Activated CD4-positive, alpha-beta memory T cell treated with anti-CD3 and anti-CD28 coated beads for 36 hours (primary cell): ENCODE measurements around the gene F10. TPM values are rescaled to one million over a fixed set of nuclear protein-coding genes. Genes with fewer than 3 reads are reported as not detected.
"Not testable (repeated sequence)": the region's sequence is repeated elsewhere in the genome, so short reads cannot be mapped to it uniquely, and the experiment has no call there.

Experiments
- CTCF ChIA-PET: fragments of 350-600 bp; sonication (Branson Sonifier 250); formaldehyde crosslinking; loops from one replicate; lab custom pipeline; 2021; ENCODE audit warnings: antibody characterized with exemption, inconsistent platforms; lab: Charles Lee
- POLR2A ChIA-PET: fragments of 350-600 bp; sonication (Branson Sonifier 250); formaldehyde crosslinking; loops from one replicate; lab custom pipeline; 2021; ENCODE audit warnings: antibody characterized with exemption; lab: Charles Lee
- DNase-seq: peaks from one replicate; pipeline ENCODE4 v3.0.0-alpha.2; 2020
- H3K27ac Mint-ChIP-seq: one replicate; pipeline ENCODE4 v1.8.0; 2021; ENCODE audit warnings: mixed read lengths
- H3K27me3 Mint-ChIP-seq: one replicate; pipeline ENCODE4 v1.8.0; 2021; ENCODE audit warnings: mixed read lengths
- H3K36me3 Mint-ChIP-seq: one replicate; pipeline ENCODE4 v1.8.0; 2021; ENCODE audit warnings: mixed read lengths
- H3K4me1 Mint-ChIP-seq: one replicate; pipeline ENCODE4 v1.8.0; 2021; ENCODE audit warnings: low read depth, mixed read lengths
- H3K4me3 Mint-ChIP-seq: one replicate; pipeline ENCODE4 v1.8.0; 2021; ENCODE audit warnings: mild to moderate bottlenecking, mixed read lengths
- H3K9me3 Mint-ChIP-seq: one replicate; pipeline ENCODE4 v1.8.0; 2021; ENCODE audit warnings: mixed read lengths
- intact Hi-C: fragments of 100-400 bp; cut with micrococcal nuclease; formaldehyde crosslinking; loops from one replicate; pipeline ENCODE4 v1.15.1; 2023
- total RNA-seq, 2 experiments: library from RNA; stranded (reverse); gene quantifications; one replicate each; pipeline ENCODE4 v1.2.3, GENCODE V29; 2021

F10 gene
- total RNA-seq, 2 experiments from 2014 or later = not detected

DNA sequence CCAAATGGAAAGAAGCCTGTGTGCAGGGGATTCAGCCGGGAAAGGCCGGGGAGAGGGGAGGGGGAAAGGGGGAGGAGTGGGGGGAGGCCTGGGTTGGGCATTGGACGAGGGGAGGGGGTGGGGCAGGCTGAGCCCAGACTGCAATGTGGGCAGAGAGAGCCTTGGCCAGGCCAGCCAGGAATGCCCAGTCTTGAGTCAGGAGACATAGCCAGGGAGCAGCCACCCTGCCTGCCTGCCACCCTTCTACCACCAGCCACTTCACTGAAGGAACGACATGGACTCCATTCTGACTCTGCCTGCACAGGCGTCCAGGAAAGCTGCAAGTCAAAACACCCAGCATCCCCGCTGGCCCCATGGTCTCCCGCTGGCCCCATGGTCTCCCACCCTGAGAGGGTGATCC is 36.3 kb downstream of the F10 start:
- no peak for DNase-seq
- peaks cover 17% of the 10 kb centered on the region for H3K9me3 Mint-ChIP-seq
- H3K36me3 Mint-ChIP-seq = peaks cover 4% of the 10 kb centered on the region
- H3K4me3 Mint-ChIP-seq = no peak overlapping the region
- no peaks in the 10 kb centered on the region for H3K27me3 Mint-ChIP-seq
- no peak overlapping the region for H3K27ac Mint-ChIP-seq
- POLR2A ChIA-PET = no interaction called here
- peaks cover 7% of the 10 kb centered on the region for H3K4me1 Mint-ChIP-seq
- CTCF ChIA-PET = no interaction called here
- intact Hi-C loops = loop anchor here (10.0 kb wide), 1 partner anchor 194 kb away; the partner anchor contains the start of gene MCF2L

DNA sequence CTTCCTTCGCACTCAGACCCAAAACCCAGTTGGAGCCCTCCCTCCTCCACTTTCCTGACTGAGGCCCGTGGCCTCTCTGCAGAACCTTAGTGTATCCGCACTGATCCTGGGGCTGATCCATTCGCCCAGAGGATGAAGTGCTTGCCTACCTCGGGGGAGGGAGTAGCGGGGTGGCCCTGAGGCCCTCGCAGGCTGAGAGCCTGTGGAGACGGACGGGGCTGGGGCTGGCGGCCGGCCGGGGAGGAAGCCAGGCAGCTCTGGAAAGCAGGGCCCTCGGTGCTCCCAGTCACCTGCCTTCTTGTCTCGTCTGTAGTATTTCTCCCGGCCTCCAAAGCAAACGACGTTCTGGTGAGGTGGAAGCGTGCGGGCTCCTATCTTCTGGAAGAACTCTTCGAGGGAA is 37.1 kb downstream of the F10 start:
- no peak for DNase-seq
- Mint-ChIP-seq H3K4me3 (no peak overlapping the region), H3K27me3 (no peaks in the 10 kb centered on the region), H3K4me1 (peaks cover 7% of the 10 kb centered on the region), H3K36me3 (peaks cover 4% of the 10 kb centered on the region), H3K9me3 (peaks cover 17% of the 10 kb centered on the region), H3K27ac (no peak overlapping the region)
- CTCF ChIA-PET = no interaction called here
- POLR2A ChIA-PET = no interaction called here
- intact Hi-C loops = loop anchor here (10.0 kb wide), 1 partner anchor 195 kb away; the partner anchor contains the start of gene MCF2L

DNA sequence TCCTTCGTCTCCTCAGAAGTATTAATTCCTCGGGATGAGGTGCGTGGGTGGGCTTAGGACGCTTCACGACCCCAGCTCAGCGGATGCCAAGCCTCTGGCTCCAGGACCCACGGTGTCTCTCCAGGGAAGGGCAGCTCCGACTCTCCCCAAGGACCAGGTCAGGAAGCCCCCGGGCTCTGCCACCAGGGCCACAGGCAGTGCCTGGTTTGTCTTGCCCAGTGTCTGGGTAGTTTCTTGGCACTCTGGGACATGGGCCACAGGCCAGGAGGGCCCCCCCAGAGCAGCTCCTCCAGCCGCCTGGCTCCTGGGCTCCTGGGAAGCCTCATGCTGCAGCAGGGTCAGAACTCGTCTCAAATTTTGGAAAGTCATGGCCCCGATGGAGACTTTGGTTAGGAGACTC is 38.4 kb downstream of the F10 start:
- peak overlapping the region; percentile 54 for H3K27ac Mint-ChIP-seq
- peaks cover 5% of the 10 kb centered on the region for H3K9me3 Mint-ChIP-seq
- POLR2A ChIA-PET = no interaction called here
- H3K4me1 Mint-ChIP-seq = peaks cover 14% of the 10 kb centered on the region
- peak overlapping the region; percentile 29 for H3K4me3 Mint-ChIP-seq
- DNase-seq = no peak
- intact Hi-C loops = no loop called here
- CTCF ChIA-PET = no interaction called here
- no peaks in the 10 kb centered on the region for H3K27me3 Mint-ChIP-seq
- H3K36me3 Mint-ChIP-seq = no peaks in the 10 kb centered on the region

DNA sequence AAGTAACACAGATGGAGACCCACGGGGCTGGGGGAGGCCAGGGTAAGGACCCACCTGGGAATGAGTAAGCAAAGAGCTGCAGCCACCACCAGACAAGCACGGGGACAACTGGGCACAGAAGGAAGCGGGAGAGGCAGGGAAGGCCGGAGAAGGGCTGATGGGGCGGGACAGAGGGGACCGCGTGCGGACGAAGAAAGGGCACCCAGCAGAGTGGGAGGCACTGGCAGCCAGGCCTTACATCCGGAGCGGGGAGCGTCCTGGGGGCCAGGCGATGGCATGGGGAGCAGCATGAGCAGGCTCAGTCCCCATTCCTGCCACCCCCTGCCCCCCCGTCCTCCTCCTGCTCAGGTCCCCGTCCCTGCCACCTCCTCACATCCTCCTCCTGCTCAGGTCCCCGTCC is 38.8 kb downstream of the F10 start:
- peaks cover under 1% of the 10 kb centered on the region for H3K9me3 Mint-ChIP-seq
- CTCF ChIA-PET = no interaction called here
- H3K27ac Mint-ChIP-seq = peak overlapping the region; percentile 54
- no peaks in the 10 kb centered on the region for H3K36me3 Mint-ChIP-seq
- intact Hi-C loops = no loop called here
- H3K27me3 Mint-ChIP-seq = no peaks in the 10 kb centered on the region
- peaks cover 18% of the 10 kb centered on the region for H3K4me1 Mint-ChIP-seq
- POLR2A ChIA-PET = no interaction called here
- peak overlapping the region; percentile 29 for H3K4me3 Mint-ChIP-seq
- DNase-seq = no peak

DNA sequence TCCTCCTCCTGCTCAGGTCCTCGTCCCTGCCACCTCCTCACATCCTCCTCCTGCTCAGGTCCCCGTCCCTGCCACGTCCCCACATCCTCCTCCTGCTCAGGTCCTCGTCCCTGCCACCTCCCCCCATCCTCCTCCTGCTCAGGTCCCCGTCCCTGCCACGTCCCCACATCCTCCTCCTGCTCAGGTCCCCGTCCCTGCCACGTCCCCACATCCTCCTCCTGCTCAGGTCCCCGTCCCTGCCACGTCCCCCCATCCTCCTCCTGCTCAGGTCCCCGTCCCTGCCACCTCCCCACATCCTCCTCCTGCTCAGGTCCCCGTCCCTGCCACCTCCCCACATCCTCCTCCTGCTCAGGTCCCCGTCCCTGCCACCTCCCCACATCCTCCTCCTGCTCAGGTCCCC is 39.4 kb downstream of the F10 start:
- H3K27me3 Mint-ChIP-seq, POLR2A ChIA-PET, intact Hi-C loops, CTCF ChIA-PET, H3K4me3 Mint-ChIP-seq, H3K27ac Mint-ChIP-seq, H3K36me3 Mint-ChIP-seq, H3K9me3 Mint-ChIP-seq: not testable (repeated sequence)
- DNase-seq = peak; percentile 36
- peaks cover 18% of the 10 kb centered on the region for H3K4me1 Mint-ChIP-seq

DNA sequence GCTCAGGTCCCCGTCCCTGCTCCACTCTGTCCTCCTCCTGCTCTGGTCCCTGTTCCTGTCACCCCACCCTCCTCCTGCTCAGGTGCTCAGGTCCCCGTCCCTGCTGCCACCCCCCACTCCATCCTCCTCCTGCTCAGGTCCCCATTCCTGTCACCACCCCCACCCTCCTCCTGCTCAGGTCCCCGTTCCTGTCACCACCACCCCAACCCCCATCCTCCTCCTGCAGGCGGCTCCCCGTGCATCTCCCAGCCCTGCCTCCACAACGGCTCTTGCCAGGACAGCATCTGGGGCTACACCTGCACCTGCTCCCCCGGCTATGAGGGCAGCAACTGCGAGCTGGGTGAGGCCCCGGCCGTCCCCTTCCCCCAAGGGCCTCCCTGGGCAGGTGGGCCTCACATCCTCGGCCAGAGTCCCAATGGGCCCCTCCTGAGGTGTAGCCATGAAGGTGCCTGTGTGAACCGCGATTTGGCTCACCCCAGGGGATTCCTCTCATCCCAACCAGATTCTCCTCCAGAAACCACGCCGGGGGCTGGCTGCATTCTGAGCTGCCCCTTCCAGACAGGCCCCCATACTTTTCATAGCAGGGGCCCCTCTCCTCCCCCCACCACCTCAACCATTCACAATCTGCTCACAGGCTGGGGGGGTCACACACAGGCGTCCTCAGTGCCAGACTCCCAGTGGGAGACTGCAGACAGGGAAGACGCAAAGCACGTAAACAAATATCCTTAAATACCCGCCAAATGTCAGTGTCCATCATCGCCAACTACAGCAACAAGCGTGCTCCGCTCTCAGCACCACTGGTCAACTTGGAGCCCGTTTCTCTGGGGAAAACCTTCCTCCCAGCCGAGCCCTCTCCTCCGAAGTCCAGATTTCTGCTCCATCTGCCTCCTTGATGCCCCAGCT is 40.4 kb downstream of the F10 start:
- CTCF ChIA-PET = no interaction called here
- DNase-seq = peak; percentile 31
- peaks cover 2% of the 10 kb centered on the region for H3K9me3 Mint-ChIP-seq
- peaks cover 7% of the 10 kb centered on the region for H3K36me3 Mint-ChIP-seq
- H3K4me3 Mint-ChIP-seq = no peak overlapping the region
- POLR2A ChIA-PET = no interaction called here
- H3K4me1 Mint-ChIP-seq = peaks cover 18% of the 10 kb centered on the region
- intact Hi-C loops = no loop called here
- no peaks in the 10 kb centered on the region for H3K27me3 Mint-ChIP-seq
- H3K27ac Mint-ChIP-seq = no peak overlapping the region

DNA sequence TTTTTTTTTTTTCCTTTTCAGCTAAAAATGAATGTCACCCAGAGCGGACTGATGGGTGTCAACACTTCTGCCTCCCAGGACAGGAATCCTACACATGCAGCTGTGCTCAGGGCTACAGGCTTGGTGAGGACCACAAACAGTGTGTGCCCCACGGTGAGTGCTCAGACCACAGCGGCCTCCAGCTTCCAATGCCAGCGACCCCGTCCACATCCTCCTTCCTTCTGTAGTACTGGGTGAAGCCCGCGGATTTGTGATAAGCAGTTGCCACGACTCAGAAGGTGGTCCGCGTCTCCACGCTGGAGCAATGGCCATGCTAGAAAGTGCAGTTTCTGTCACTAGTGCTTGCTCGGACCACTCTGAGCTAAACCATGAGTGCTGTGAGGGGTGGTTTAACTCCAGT is 41.9 kb downstream of the F10 start:
- CTCF ChIA-PET = no interaction called here

DNA sequence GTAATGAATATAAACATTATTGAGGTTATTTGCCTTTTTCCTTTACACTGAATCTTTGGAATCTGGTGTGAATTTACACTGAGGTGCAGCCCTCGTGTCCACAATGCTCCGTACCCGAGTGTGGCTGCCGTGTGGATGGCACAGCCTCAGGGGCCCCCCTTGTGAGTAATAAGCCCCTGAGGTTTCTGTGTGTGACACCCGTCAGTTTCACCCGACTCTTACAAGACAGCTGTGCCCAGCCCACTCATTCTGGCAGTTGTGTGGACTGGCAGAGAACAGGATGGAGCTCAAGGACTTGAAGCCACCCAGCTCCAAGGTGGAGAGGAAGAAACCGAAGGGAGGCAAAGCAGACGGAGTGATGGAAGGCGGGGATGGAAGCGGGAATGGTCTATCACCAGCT is 43.7 kb downstream of the F10 start:
- intact Hi-C loops = no loop called here
- Mint-ChIP-seq H3K36me3 (peaks cover 32% of the 10 kb centered on the region), H3K4me3 (no peak overlapping the region), H3K4me1 (peaks cover 23% of the 10 kb centered on the region), H3K9me3 (peaks cover 4% of the 10 kb centered on the region), H3K27ac (no peak overlapping the region), H3K27me3 (no peaks in the 10 kb centered on the region)
- POLR2A ChIA-PET = no interaction called here
- CTCF ChIA-PET = no interaction called here
- DNase-seq = peak; percentile 35

More for the DNA sequence above, 41.9 kb downstream of the F10 start:
- POLR2A ChIA-PET = no interaction called here
- H3K4me1 Mint-ChIP-seq = peaks cover 18% of the 10 kb centered on the region
- peaks cover 21% of the 10 kb centered on the region for H3K36me3 Mint-ChIP-seq
- H3K27ac Mint-ChIP-seq = no peak overlapping the region
- intact Hi-C loops = no loop called here
- peaks cover 4% of the 10 kb centered on the region for H3K9me3 Mint-ChIP-seq
- H3K4me3 Mint-ChIP-seq = no peak overlapping the region
- DNase-seq = no peak
- no peaks in the 10 kb centered on the region for H3K27me3 Mint-ChIP-seq

DNA sequence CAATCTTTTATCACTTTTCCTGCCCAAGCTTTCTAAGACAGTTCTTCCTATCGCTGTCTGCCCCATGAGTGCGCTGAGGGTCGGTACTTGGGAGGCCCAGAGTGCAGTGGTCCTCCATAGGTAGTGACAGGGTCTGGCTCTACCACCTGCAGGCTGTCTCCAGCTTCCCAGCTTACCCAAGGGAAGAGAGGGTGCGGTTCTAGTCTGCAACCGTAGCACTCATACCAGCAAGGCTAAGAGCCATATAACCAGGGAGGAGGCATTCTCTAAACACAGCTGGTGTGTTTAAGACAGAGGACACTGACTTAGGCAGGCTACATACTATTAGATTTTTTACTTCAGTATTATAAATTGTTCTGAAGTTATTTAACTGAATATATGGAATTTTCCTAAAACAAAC is 44.1 kb downstream of the F10 start:
- H3K4me3 Mint-ChIP-seq = no peak overlapping the region
- POLR2A ChIA-PET = no interaction called here
- peaks cover 37% of the 10 kb centered on the region for H3K36me3 Mint-ChIP-seq
- no peaks in the 10 kb centered on the region for H3K27me3 Mint-ChIP-seq
- H3K4me1 Mint-ChIP-seq = peaks cover 22% of the 10 kb centered on the region
- peaks cover 4% of the 10 kb centered on the region for H3K9me3 Mint-ChIP-seq
- CTCF ChIA-PET = no interaction called here
- intact Hi-C loops = no loop called here
- no peak overlapping the region for H3K27ac Mint-ChIP-seq
- DNase-seq = no peak

DNA sequence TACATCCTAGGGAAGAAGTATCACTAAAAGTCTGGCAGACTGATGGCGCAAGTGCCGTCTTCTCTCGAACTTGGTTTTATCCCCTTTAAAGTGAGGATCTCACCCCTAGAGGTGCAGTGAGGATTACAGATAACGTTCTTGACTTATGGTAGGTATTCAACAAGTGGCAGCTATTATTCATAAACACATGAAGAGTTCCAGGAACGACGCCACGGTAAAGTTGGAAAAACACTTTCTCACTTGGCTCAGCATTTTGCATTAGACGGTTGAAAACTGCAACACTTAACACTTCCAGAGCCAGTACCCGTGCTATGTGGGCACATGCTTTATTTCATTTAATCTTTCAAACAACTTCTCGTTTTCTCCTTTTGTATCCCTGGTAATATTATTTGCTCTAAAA is 44.6 kb downstream of the F10 start:
- H3K4me1 Mint-ChIP-seq = peaks cover 22% of the 10 kb centered on the region
- intact Hi-C loops = no loop called here
- no peak for DNase-seq
- H3K27me3 Mint-ChIP-seq = no peaks in the 10 kb centered on the region
- peaks cover 4% of the 10 kb centered on the region for H3K9me3 Mint-ChIP-seq
- H3K27ac Mint-ChIP-seq = no peak overlapping the region
- H3K36me3 Mint-ChIP-seq = peaks cover 39% of the 10 kb centered on the region
- CTCF ChIA-PET = no interaction called here
- POLR2A ChIA-PET = no interaction called here
- H3K4me3 Mint-ChIP-seq = no peak overlapping the region

DNA sequence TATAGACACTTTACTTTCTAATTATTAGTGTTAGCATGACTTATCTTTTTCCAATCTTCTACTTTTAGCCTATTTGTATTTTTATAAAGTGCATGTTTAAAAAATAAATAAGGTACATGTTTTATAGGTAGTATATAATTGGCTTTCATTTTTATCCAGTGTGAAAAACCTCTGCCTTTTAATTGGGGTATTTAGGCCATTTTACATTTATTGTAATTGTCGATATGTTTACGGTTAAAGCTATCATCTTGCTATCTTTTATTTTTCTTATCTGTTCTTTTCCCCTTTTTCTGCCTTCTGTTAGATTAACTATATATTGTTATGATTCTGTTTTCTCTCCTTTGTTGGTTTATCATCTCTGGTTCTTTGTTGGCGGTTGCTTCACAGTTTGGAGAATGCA is 45.0 kb downstream of the F10 start:
- ChIA-PET CTCF (no interaction called here), POLR2A (no interaction called here)
- Mint-ChIP-seq H3K27me3 (no peaks in the 10 kb centered on the region), H3K4me3 (no peak overlapping the region), H3K36me3 (peaks cover 41% of the 10 kb centered on the region), H3K4me1 (peaks cover 22% of the 10 kb centered on the region), H3K9me3 (peaks cover 4% of the 10 kb centered on the region), H3K27ac (no peak overlapping the region)
- no peak for DNase-seq
- intact Hi-C loops = no loop called here

DNA sequence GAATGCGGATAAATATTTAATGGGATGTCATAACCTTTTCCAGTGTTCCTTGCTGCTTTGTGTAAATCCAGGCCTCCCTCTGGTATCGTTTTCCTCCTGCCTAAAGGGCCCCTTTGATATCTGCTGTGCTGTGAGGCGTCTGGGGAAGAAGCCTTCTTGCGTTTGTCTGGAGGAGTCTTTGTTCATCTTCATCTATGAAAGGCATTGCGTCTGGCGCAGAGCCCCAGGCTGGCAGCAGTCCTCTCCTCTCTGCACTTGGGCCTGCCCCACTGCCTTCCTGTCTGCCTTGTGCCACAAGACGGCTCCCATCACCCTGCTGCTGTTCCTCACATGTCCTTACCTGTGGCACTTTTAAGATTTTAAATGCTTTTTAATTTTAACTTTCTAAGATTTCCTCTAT is 45.6 kb downstream of the F10 start:
- Mint-ChIP-seq H3K27me3 (no peaks in the 10 kb centered on the region), H3K4me1 (peaks cover 22% of the 10 kb centered on the region), H3K27ac (no peak overlapping the region), H3K9me3 (peaks cover 4% of the 10 kb centered on the region), H3K4me3 (no peak overlapping the region), H3K36me3 (peaks cover 45% of the 10 kb centered on the region)
- DNase-seq = no peak
- intact Hi-C loops = no loop called here
- ChIA-PET POLR2A (no interaction called here), CTCF (no interaction called here)
